Thyroid gland (tissue), 4 donors: ENCODE measurements around the gene HPCAL1. TPM values are rescaled to one million over a fixed set of nuclear protein-coding genes. Genes with fewer than 3 reads are reported as not detected.

Experiments used
- DNase-seq, 2 donors: peaks; one replicate each; pipeline ENCODE4 v3.0.0-alpha.2; 2019
- H3K27ac ChIP-seq, 3 donors: fragments of 200-600 bp; sonication (generic); 1 replicate in 2 of 3; 2 replicates in 1 of 3; pipeline ENCODE4 v1.5.1; 2016 to 2019; ENCODE audit warnings: mild to moderate bottlenecking in 1 of 3, moderate library complexity in 1 of 3
- H3K27me3 ChIP-seq: fragments of 200-600 bp; sonication (generic); one replicate; pipeline ENCODE4 v1.5.1; 2019
- H3K36me3 ChIP-seq, 2 donors: fragments of 200-600 bp; sonication (generic); one replicate each; pipeline ENCODE4 v1.5.1; 2016 to 2019
- H3K4me1 ChIP-seq, 2 donors: fragments of 200-600 bp; sonication (generic); one replicate each; pipeline ENCODE4 v1.5.1; 2017 to 2019
- H3K4me3 ChIP-seq, 3 donors: fragments of 200-600 bp; sonication (generic); replicated peaks in 1 of 3; 1 replicate in 2 of 3; 2 replicates in 1 of 3; pipeline ENCODE4 v1.5.1; 2016; ENCODE audit warnings: mild to moderate bottlenecking in 1 of 3
- H3K9me3 ChIP-seq: fragments of 200-600 bp; sonication (generic); one replicate; pipeline ENCODE4 v1.5.1; 2017
- POLR2A ChIP-seq, 2 donors: fragments of 450-650 bp; IDR thresholded peaks; one replicate each; pipeline ENCODE4 v1.6.1; 2017; ENCODE audit warnings: antibody characterized with exemption in 2 of 2, mild to moderate bottlenecking in 2 of 2, moderate library complexity in 1 of 2
- WGBS, 2 donors: methylation state at CpG; one replicate each; pipeline ENCODE4 v1.1.5; 2017; 5-methylcytosine and 5-hydroxymethylcytosine counted together
- intact Hi-C: fragments of 100-400 bp; cut with DNase I; formaldehyde crosslinking; loops from one replicate; pipeline ENCODE4 v1.15.1; 2023
- total RNA-seq, 4 donors: library from RNA; depleted of rRNA; stranded (reverse); fragments of >200 nt; gene quantifications; one replicate each; pipeline ENCODE4 v1.2.3, GENCODE V29; 2016
- TF ChIP-seq, protein P1 (sequence below), 6 experiments: fragments of 200-600 bp in 3 of 6; fragments of 450-650 bp in 3 of 6; sonication (generic) in 3 of 6; IDR thresholded peaks; one replicate each; pipeline ENCODE4 v1.5.1; 2016 to 2019; ENCODE audit warnings: antibody characterized with exemption in 6 of 6, mild to moderate bottlenecking in 2 of 6, inconsistent platforms in 1 of 6, moderate library complexity in 1 of 6

HPCAL1 gene
- total RNA-seq, 4 donors from 2014 or later = 39.9 to 84.2 (median 64.8) TPM

- Histone ChIP-seq H3K36me3 (no peaks in the 10 kb centered on the region), H3K4me3 (no peak overlapping the region), H3K4me1 (peaks cover 9 to 11% of the 10 kb centered on the region in 2 donors), H3K27me3 (no peaks in the 10 kb centered on the region), H3K9me3 (no peaks in the 10 kb centered on the region), H3K27ac (no peak overlapping the region)
- intact Hi-C loops = no loop called here
- DNase-seq = no peak
- WGBS, 2 donors = 88 to 92% methylated on average over 17 of the region's 17 CpGs
- TF ChIP-seq, protein P1, sequence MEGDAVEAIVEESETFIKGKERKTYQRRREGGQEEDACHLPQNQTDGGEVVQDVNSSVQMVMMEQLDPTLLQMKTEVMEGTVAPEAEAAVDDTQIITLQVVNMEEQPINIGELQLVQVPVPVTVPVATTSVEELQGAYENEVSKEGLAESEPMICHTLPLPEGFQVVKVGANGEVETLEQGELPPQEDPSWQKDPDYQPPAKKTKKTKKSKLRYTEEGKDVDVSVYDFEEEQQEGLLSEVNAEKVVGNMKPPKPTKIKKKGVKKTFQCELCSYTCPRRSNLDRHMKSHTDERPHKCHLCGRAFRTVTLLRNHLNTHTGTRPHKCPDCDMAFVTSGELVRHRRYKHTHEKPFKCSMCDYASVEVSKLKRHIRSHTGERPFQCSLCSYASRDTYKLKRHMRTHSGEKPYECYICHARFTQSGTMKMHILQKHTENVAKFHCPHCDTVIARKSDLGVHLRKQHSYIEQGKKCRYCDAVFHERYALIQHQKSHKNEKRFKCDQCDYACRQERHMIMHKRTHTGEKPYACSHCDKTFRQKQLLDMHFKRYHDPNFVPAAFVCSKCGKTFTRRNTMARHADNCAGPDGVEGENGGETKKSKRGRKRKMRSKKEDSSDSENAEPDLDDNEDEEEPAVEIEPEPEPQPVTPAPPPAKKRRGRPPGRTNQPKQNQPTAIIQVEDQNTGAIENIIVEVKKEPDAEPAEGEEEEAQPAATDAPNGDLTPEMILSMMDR (IDR thresholded peaks at IDR 0.05) = no peak
- no peak for TF ChIP-seq POLR2A (IDR thresholded peaks at IDR 0.05)
Measured at GRCh38 chr2:10325278-10326145, 22.8 kb downstream of the HPCAL1 start.

DNA sequence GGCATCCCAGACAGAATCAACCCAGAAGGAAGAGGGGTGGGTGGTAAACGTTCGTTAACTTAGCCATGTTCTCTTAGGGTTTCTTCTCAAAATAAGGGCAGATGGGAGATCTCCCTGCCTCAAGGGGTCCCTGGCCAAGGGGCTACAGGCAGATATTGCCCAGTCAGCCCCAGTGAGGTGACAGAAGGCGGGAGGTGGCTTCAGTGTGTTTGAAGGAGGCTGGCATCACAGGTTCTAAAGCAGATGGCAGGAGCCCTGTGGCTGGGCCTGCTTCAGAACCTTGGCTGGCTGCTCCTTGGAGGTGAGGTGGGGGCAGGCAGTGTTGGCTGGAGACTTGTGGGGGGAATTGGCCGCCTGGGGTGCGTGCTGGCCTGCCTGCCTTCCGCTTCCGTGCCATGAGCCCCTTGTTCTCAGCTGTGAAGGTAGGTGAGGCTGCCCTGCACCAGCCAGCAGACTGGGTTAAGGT is 23.5 kb downstream of the HPCAL1 start:
- WGBS, 2 donors = 93 to 97% methylated on average over 7 of the region's 7 CpGs
- Histone ChIP-seq H3K4me3 (no peak overlapping the region), H3K4me1 (peaks cover 9 to 14% of the 10 kb centered on the region in 2 donors), H3K27me3 (no peaks in the 10 kb centered on the region), H3K36me3 (no peaks in the 10 kb centered on the region), H3K27ac (no peak overlapping the region), H3K9me3 (no peaks in the 10 kb centered on the region)
- TF ChIP-seq, protein P1 (IDR thresholded peaks at IDR 0.05) = no peak
- no peak for TF ChIP-seq POLR2A (IDR thresholded peaks at IDR 0.05)
- intact Hi-C loops = no loop called here
- no peak for DNase-seq

GRCh38 chr2:10326707-10327594 is 24.2 kb downstream of the HPCAL1 start:
- peak; percentile 44 to 47 for DNase-seq
- TF ChIP-seq, protein P1 (IDR thresholded peaks at IDR 0.05) = no peak
- Histone ChIP-seq H3K27me3 (no peaks in the 10 kb centered on the region), H3K4me1 (peaks cover 9 to 15% of the 10 kb centered on the region in 2 donors), H3K4me3 (no peak overlapping the region), H3K9me3 (no peaks in the 10 kb centered on the region), H3K36me3 (no peaks in the 10 kb centered on the region), H3K27ac (no peak overlapping the region)
- intact Hi-C loops = no loop called here
- 44 to 67% methylated on average over 15 of the region's 15 CpGs for WGBS, 2 donors

DNA sequence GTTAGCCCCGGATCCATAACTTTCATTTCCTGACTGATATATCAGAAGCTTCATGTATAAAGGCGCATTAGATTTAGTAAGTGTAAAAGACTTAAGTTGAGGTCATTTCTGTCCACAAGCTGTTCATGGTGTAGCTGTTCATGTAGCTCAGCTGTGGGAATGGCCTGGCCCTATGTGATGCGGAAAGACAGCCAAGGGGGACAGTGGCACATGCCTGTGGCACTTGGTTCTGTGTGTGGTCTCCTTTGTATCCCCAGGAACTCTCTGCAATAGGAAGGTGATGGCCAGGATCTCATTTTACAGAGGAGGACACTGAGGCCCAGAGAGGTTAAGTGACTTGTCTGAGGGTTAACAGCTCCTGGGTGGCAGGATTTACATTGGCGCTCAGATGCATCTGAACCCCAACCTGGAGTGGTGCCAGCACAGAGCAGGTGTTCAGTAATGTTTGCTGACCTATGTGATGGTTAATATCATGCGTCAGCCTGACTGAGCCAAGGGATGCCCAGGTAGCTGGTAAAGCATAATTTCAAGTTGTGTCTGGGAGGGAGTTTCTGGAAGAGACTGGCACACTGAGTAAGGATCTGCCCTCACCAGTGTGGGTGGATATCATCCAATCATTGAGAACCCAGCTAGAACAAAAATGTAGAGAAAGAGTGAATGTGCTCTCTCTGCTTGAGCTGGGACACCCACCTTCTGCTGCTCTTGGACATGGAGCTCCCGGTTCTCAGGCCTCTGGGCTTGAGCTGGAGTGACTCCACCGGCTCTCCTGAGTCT is 25.4 kb downstream of the HPCAL1 start:
- DNase-seq = no peak
- Histone ChIP-seq H3K27me3 (no peaks in the 10 kb centered on the region), H3K36me3 (no peaks in the 10 kb centered on the region), H3K4me3 (no peak overlapping the region), H3K9me3 (no peaks in the 10 kb centered on the region), H3K4me1 (peaks cover 15 to 26% of the 10 kb centered on the region in 2 donors), H3K27ac (no peak overlapping the region)
- no peak for TF ChIP-seq POLR2A (IDR thresholded peaks at IDR 0.05)
- TF ChIP-seq, protein P1 (IDR thresholded peaks at IDR 0.05) = no peak
- intact Hi-C loops = no loop called here
- 77 to 95% methylated on average over 7 of the region's 7 CpGs for WGBS, 2 donors
